Activated B cell treated with CpG ODN at 0.5 μM for 24 hours (primary cell): ENCODE results near the gene TPM4. TPM values are rescaled to one million over a fixed set of nuclear protein-coding genes. Genes with fewer than 3 reads are reported as not detected.
A peak's percentile ranks its signal among the peaks of the same experiment; 100 is the strongest.

Source experiments
- ATAC-seq: fragments of 200-7000 bp; cut with Tn5 transposase; one replicate; pipeline ENCODE4 v1.10.0; 2021; ENCODE audit warnings: low read depth, mild to moderate bottlenecking, moderate library complexity
- CTCF ChIA-PET: fragments of 350-600 bp; sonication (Branson Sonifier 250); formaldehyde crosslinking; loops from one replicate; lab custom pipeline; 2021; ENCODE audit warnings: antibody characterized with exemption; lab: Charles Lee
- POLR2A ChIA-PET: fragments of 350-600 bp; sonication (Branson Sonifier 250); formaldehyde crosslinking; loops from one replicate; lab custom pipeline; 2021; ENCODE audit warnings: antibody characterized with exemption; lab: Charles Lee
- DNase-seq: peaks from one replicate; pipeline ENCODE4 v3.0.0; 2022
- H3K27ac Mint-ChIP-seq: one replicate; pipeline ENCODE4 v1.8.0; 2020; ENCODE audit warnings: mixed read lengths
- H3K27me3 Mint-ChIP-seq: one replicate; pipeline ENCODE4 v1.8.0; 2021; ENCODE audit warnings: mixed read lengths
- H3K36me3 Mint-ChIP-seq: one replicate; pipeline ENCODE4 v1.8.0; 2021; ENCODE audit warnings: low read depth, mixed read lengths
- H3K4me1 Mint-ChIP-seq: one replicate; pipeline ENCODE4 v1.8.0; 2021; ENCODE audit warnings: mixed read lengths
- H3K4me3 Mint-ChIP-seq: one replicate; pipeline ENCODE4 v1.8.0; 2020; ENCODE audit warnings: mild to moderate bottlenecking, mixed read lengths
- H3K9me3 Mint-ChIP-seq: one replicate; pipeline ENCODE4 v1.8.0; 2020; ENCODE audit warnings: mixed read lengths
- CTCF ChIP-seq: fragments of 200-600 bp; IDR thresholded peaks from one replicate; pipeline ENCODE4 v1.8.0; 2022; ENCODE audit warnings: antibody characterized with exemption, mild to moderate bottlenecking
- intact Hi-C: fragments of 100-400 bp; cut with micrococcal nuclease; formaldehyde crosslinking; loops from one replicate; pipeline ENCODE4 v1.15.1; 2024
- total RNA-seq: library from RNA; stranded (reverse); gene quantifications from 2 replicates; pipeline ENCODE4 v1.2.3, GENCODE V29; 2022

TPM4 gene
- total RNA-seq, 1 donor from 2014 or later: 257 TPM

DNA sequence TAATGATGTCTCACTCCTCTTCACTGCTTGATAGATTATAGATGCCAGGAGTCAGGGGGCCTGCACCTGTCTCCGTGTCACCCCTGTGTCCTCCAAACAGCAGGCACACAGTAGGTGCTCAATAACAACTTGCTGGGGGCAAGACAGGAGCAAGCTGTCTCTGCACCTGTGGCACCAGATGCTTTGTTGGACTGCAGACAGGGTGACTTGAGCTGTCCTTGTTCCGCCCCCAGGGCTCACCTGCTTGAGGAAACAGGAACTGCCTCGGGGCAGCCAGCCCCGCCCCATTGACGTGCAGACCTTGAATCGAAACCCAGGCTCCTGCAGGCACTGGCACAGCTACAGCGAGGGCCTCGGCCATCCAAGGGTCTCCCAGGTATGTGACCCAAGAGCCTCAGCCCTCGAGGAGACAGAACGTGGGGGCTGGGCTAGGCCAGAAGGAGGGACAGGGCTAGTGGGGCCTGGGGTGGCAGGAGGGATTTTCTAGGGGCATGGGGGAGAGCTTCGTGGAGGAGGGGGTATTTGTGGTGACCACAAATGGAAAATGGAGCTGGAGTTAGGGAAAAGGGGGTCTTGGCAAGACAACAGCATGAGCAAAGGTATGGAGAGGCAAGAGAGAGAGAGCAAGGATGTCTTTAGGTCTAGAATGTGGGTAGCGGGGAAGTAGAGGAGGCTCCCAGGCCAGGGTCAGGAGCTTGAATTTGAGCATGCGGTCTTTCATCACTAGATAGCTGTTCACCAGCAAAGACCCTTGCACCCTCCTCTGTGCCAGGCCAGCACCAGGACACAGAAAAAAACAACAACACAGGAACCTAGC, 67.3 kb downstream of the TPM4 start, which contains the start of gene HSH2D:
HSH2D (plus strand) TSS at position 287 of the 817 bp plus-strand sequence. CDS start 5,066 bp downstream, outside the sequence.
- peak; percentile 82 for DNase-seq
- intact Hi-C loops: loop anchor here (1.0 to 5.0 kb wide), 6 partner anchors 25 to 444 kb away; partner anchors contain the start of gene RAB8A
- POLR2A ChIA-PET: interaction anchor here (0.5 to 15.4 kb wide), 40 partner anchors 9 to 1764 kb away, joined by 3 to 338 read pairs (median 6); partner anchors contain the start of genes AP1M1, FAM32A, RAB8A and TPM4
- Mint-ChIP-seq H3K4me3 (peak within 1 kb of the TSS; percentile 97), H3K27ac (peak within 1 kb of the TSS; percentile 99), H3K4me1 (peaks cover 94% of the 10 kb centered on the region), H3K36me3 (peaks cover 25% of the 10 kb centered on the region), H3K9me3 (no peaks in the 10 kb centered on the region), H3K27me3 (no peaks in the 10 kb centered on the region)
- peak; percentile 71 for ATAC-seq
- no peak for TF ChIP-seq CTCF
- CTCF ChIA-PET: interaction anchor here (0.9 to 1.9 kb wide), 9 partner anchors 24 to 102 kb away, joined by 3 to 13 read pairs (median 4); partner anchors contain the start of gene FAM32A

GRCh38 chr19:16144216-16144581, 67.9 kb downstream of the TPM4 start:
- ATAC-seq (no peak), DNase-seq (no peak)
- TF ChIP-seq CTCF: no peak
- Mint-ChIP-seq H3K36me3 (peaks cover 31% of the 10 kb centered on the region), H3K4me1 (peaks cover 96% of the 10 kb centered on the region), H3K9me3 (no peaks in the 10 kb centered on the region), H3K27ac (peak overlapping the region; percentile 99), H3K27me3 (no peaks in the 10 kb centered on the region), H3K4me3 (peak overlapping the region; percentile 97)
- ChIA-PET POLR2A (interaction anchor here (0.5 to 15.4 kb wide), 40 partner anchors 10 to 1764 kb away, joined by 3 to 338 read pairs (median 6); partner anchors contain the start of genes FAM32A, KLF2, RAB8A and TPM4), CTCF (interaction anchor here (0.9 to 1.9 kb wide), 9 partner anchors 24 to 102 kb away, joined by 3 to 13 read pairs (median 4); partner anchors contain the start of gene FAM32A)
- intact Hi-C loops: loop anchor here (1.0 to 5.0 kb wide), 3 partner anchors 65 to 443 kb away; no protein-coding TSS in a partner anchor

DNA sequence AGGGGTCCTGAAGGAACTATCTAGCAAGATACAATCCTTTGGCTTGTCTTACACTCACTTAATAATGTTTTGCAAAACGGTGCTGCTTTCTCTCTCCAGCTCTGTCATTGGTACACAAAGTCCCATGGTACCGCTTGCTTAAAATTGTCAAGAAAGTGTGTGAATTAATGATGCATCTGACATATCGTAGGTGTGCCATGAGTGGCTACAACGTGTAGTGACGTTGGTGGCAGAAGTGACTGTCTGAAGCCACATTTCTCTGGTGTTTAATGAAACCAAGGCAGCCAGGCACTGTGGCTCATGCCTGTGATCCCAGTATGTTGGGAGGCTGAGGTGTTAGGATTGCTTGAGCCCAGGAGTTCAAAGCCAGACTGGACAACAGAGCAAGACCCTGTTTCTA, 69.8 kb downstream of the TPM4 start:
- no peaks in the 10 kb centered on the region for H3K9me3 Mint-ChIP-seq
- no peak for DNase-seq
- peak overlapping the region; percentile 97 for H3K4me3 Mint-ChIP-seq
- TF ChIP-seq CTCF: no peak
- ChIA-PET CTCF (interaction anchor here (0.6 kb wide), 1 partner anchor 36 kb away, joined by 3 read pairs; no protein-coding TSS in a partner anchor), POLR2A (interaction anchor here (0.6 to 15.4 kb wide), 7 partner anchors 11 to 111 kb away, joined by 3 to 338 read pairs (median 6); partner anchors contain the start of gene TPM4)
- peaks cover 91% of the 10 kb centered on the region for H3K4me1 Mint-ChIP-seq
- peaks cover 49% of the 10 kb centered on the region for H3K36me3 Mint-ChIP-seq
- peak overlapping the region; percentile 99 for H3K27ac Mint-ChIP-seq
- intact Hi-C loops: no loop called here
- H3K27me3 Mint-ChIP-seq: no peaks in the 10 kb centered on the region
- ATAC-seq: no peak

GRCh38 chr19:16148443-16149229, 72.3 kb downstream of the TPM4 start:
- H3K27ac Mint-ChIP-seq: peak overlapping the region; percentile 89
- ChIA-PET CTCF (interaction anchor here (0.9 to 3.3 kb wide), 3 partner anchors 30 to 78 kb away, joined by 3 to 16 read pairs (median 4); no protein-coding TSS in a partner anchor), POLR2A (interaction anchor here (0.7 to 15.4 kb wide), 12 partner anchors 8 to 72 kb away, joined by 3 to 338 read pairs (median 6); partner anchors contain the start of genes FAM32A, RAB8A and TPM4)
- DNase-seq (no peak), ATAC-seq (no peak)
- H3K36me3 Mint-ChIP-seq: peaks cover 67% of the 10 kb centered on the region
- no peaks in the 10 kb centered on the region for H3K27me3 Mint-ChIP-seq
- no peak for TF ChIP-seq CTCF
- peaks cover 77% of the 10 kb centered on the region for H3K4me1 Mint-ChIP-seq
- intact Hi-C loops: no loop called here
- no peaks in the 10 kb centered on the region for H3K9me3 Mint-ChIP-seq
- peak overlapping the region; percentile 59 for H3K4me3 Mint-ChIP-seq

Other genes with a start within 250 kb of the TPM4 start
- gene CYP4F2, start 178.4 kb upstream of the TPM4 start, total RNA-seq: not detected in 2 replicates
- not detected in 2 replicates for gene CYP4F11, start 142.0 kb upstream of the TPM4 start, total RNA-seq
- not detected in 2 replicates for gene OR10H4, start 127.5 kb upstream of the TPM4 start, total RNA-seq
- gene RAB8A, start 35.4 kb downstream of the TPM4 start, total RNA-seq: 157 and 171 TPM in 2 replicates
- 172 and 191 TPM in 2 replicates for gene HSH2D, start 67.2 kb downstream of the TPM4 start, total RNA-seq
- not detected in 2 replicates for gene CIB3, start 97.0 kb downstream of the TPM4 start, total RNA-seq
- gene FAM32A, start 108.9 kb downstream of the TPM4 start, total RNA-seq: 52.2 and 53.5 TPM in 2 replicates
- 82.6 and 87.5 TPM in 2 replicates for gene AP1M1, start 121.4 kb downstream of the TPM4 start, total RNA-seq
- gene KLF2, start 248.3 kb downstream of the TPM4 start, total RNA-seq: 76.8 and 87.6 TPM in 2 replicates